Left ventricle myocardium inferior (tissue), 1 donor: ENCODE results near the gene ADAMTS12. TPM values are rescaled to one million over a fixed set of nuclear protein-coding genes. Genes with fewer than 3 reads are reported as not detected.

Source experiments
- DNase-seq: peaks from one replicate; pipeline ENCODE4 v3.0.0-alpha.2; 2020
- H3K27ac ChIP-seq: fragments of 200-600 bp; replicated peaks from 2 replicates; pipeline ENCODE4 v1.8.0; 2021
- H3K27me3 ChIP-seq: fragments of 200-600 bp; 2 replicates; pipeline ENCODE4 v1.8.0; 2021; ENCODE audit warnings: low read depth
- H3K36me3 ChIP-seq: fragments of 200-600 bp; 2 replicates; pipeline ENCODE4 v1.8.0; 2021
- H3K4me1 ChIP-seq: fragments of 200-600 bp; 2 replicates; pipeline ENCODE4 v1.8.0; 2021
- H3K4me3 ChIP-seq: fragments of 200-600 bp; 2 replicates; pipeline ENCODE4 v1.8.0; 2021; ENCODE audit warnings: mild to moderate bottlenecking, moderate library complexity
- H3K9me3 ChIP-seq: fragments of 200-600 bp; replicated peaks from 2 replicates; pipeline ENCODE4 v1.8.0; 2021
- CTCF ChIP-seq: fragments of 200-600 bp; IDR thresholded peaks from 2 replicates; pipeline ENCODE4 v1.8.0; 2021; ENCODE audit warnings: antibody characterized with exemption, mild to moderate bottlenecking, borderline replicate concordance
- intact Hi-C: fragments of 100-400 bp; cut with micrococcal nuclease; formaldehyde crosslinking; loops from one replicate; pipeline ENCODE4 v1.11.0; 2022
- total RNA-seq: library from RNA; stranded (reverse); fragmentation: NEBNext Ultra II Directional; extraction: Animal tissue kit (Norgen Biotek cat#: 25700); gene quantifications from one replicate; pipeline ENCODE4 v1.2.1, GENCODE V29; 2021
- donor health status: DM: no; HTN: yes; CAD: no; lungs with severe emphysema.

The ADAMTS12 gene
- total RNA-seq, 1 donor from 2014 or later: 0.85 TPM

GRCh38 chr5:33785571-33785970, 106.2 kb downstream of the ADAMTS12 start:
- intact Hi-C loops: no loop called here
- TF ChIP-seq CTCF: no peak
- Histone ChIP-seq H3K27me3 (no peaks in the 10 kb centered on the region), H3K9me3 (peaks cover 29% of the 10 kb centered on the region), H3K27ac (no peak overlapping the region), H3K4me1 (peaks cover 9% of the 10 kb centered on the region), H3K4me3 (no peak overlapping the region), H3K36me3 (no peaks in the 10 kb centered on the region)
- DNase-seq: no peak

DNA sequence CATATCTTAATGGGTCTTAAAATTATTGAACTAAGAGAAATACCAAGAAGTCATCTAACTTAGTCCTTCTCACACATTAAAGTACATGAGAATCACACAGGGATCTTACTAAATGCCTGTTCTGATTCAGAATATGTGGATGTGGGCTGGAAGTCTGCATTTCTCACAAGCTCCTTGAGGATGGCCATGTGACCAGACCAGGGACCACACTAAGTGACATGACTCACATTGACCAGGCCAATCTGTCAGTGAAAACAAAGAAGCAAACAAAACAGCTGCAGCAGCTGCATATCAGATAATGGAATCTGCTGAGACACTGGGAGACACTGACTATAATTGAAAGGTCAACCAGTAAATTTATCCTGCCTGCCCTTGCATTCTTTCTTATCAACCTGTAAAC, 110.5 kb downstream of the ADAMTS12 start:
- intact Hi-C loops: no loop called here
- Histone ChIP-seq H3K4me3 (no peak overlapping the region), H3K27me3 (no peaks in the 10 kb centered on the region), H3K36me3 (no peaks in the 10 kb centered on the region), H3K27ac (peak overlapping the region; percentile 53), H3K9me3 (peaks cover 45% of the 10 kb centered on the region), H3K4me1 (peaks cover 9% of the 10 kb centered on the region)
- DNase-seq: no peak
- no peak for TF ChIP-seq CTCF

DNA sequence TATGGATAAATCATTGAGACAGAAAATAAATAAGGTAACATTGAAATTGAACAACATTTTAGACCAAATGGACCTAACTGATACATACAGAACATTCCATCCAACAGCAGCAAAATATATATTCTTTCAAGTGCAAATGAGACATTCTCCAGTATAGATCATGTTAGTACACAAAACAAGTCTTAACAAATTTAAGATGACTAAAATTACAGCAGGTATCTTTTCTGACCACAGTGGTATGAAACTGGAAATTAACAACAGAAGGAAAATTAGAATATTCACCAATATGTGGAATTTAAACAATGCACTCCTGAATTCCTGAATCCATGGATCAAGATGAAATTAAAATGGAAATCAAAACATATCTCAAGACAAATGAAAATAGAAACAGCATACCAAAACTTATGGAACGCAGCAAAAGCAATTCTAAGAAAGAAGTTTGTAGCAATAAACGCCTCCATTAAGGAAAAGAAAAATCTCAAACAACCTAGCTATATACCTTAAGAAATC, 115.6 kb downstream of the ADAMTS12 start:
- TF ChIP-seq CTCF: no peak
- no peak for DNase-seq
- intact Hi-C loops: no loop called here
- H3K27me3 ChIP-seq: no peaks in the 10 kb centered on the region
- no peak overlapping the region for H3K27ac ChIP-seq
- no peak overlapping the region for H3K4me3 ChIP-seq
- no peaks in the 10 kb centered on the region for H3K36me3 ChIP-seq
- H3K9me3 ChIP-seq: peaks cover 16% of the 10 kb centered on the region
- peaks cover 13% of the 10 kb centered on the region for H3K4me1 ChIP-seq

DNA sequence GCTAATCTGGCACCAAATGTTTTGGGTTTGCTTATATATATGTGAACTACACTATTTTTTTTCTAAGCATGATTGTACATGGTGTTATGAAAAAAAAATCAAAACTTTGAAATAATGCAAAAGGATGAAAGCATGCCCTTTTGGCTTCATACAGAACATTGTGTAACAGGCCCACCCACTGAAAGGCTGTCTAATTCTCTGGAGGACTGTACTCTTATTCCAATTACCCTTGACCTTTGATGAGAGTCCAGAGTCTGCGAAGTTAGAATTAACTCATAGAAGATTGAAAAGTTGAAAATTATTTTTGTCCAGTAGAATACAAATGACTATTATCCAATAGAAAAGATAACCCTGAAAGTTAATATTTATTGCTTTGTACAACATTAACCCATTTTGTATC, 117.4 kb downstream of the ADAMTS12 start:
- no peak for DNase-seq
- H3K4me3 ChIP-seq: no peak overlapping the region
- H3K27ac ChIP-seq: peak overlapping the region; percentile 35
- H3K4me1 ChIP-seq: peaks cover 6% of the 10 kb centered on the region
- intact Hi-C loops: no loop called here
- H3K36me3 ChIP-seq: no peaks in the 10 kb centered on the region
- peaks cover 16% of the 10 kb centered on the region for H3K9me3 ChIP-seq
- no peaks in the 10 kb centered on the region for H3K27me3 ChIP-seq
- TF ChIP-seq CTCF: no peak

DNA sequence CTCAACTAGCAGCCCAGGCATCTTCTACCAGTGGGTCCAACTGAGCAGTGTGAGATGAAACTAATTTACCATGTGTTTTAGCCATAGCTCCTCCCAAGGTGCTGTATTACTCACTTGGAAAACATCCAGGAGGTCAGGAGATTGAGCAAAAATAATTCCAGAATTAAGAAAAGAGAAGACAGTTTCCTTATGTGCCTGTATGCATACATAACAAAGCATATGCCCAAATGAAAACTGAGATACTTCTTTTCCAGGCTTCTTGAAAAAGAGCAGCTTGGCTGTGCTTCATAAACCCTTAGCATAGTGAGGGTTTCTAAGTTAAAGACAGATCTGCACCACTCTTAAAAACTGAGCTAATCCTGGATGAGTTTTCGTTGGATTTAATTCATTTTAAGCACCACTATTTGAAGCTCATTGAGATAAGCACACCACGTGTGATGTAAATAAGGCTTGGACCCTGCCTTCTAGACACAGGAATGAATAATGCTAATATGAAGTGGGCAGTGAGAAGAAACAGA, 119.4 kb downstream of the ADAMTS12 start:
- TF ChIP-seq CTCF: no peak
- DNase-seq: no peak
- Histone ChIP-seq H3K27ac (peak overlapping the region; percentile 35), H3K27me3 (no peaks in the 10 kb centered on the region), H3K36me3 (no peaks in the 10 kb centered on the region), H3K9me3 (peaks cover 6% of the 10 kb centered on the region), H3K4me1 (peaks cover 6% of the 10 kb centered on the region), H3K4me3 (no peak overlapping the region)
- intact Hi-C loops: no loop called here
